Kidney epithelial cell (primary cell): ENCODE results near the gene QRFP. TPM values are rescaled to one million over a fixed set of nuclear protein-coding genes. Genes with fewer than 3 reads are reported as not detected.
A peak's percentile ranks its signal among the peaks of the same experiment; 100 is the strongest.

ENCODE experiments used
- DNase-seq: peaks from one replicate; pipeline ENCODE4 v3.0.0-alpha.2; 2010; ENCODE audit warnings: low read depth
- H3K27me3 ChIP-seq: 2 replicates; pipeline ENCODE4 v1.6.0; 2011; ENCODE audit warnings: low read length; ENCODE audit not compliant: control insufficient read depth, insufficient read depth
- H3K36me3 ChIP-seq: 2 replicates; pipeline ENCODE4 v1.5.1; 2011; ENCODE audit warnings: low read length; ENCODE audit not compliant: control insufficient read depth, insufficient read depth
- H3K4me3 ChIP-seq: 2 replicates; pipeline ENCODE4 v1.5.1; 2011; ENCODE audit warnings: low read depth, mild to moderate bottlenecking, control low read depth, low read length
- CTCF ChIP-seq: IDR thresholded peaks from 2 replicates; pipeline ENCODE4 v1.5.1; 2011; ENCODE audit warnings: mild to moderate bottlenecking, moderate library complexity, low read length, control low read depth, inconsistent platforms; ENCODE audit not compliant: insufficient read depth, poor library complexity, severe bottlenecking
- total RNA-seq: library from RNA; depleted of rRNA; stranded (reverse); fragments of >200 nt; gene quantifications from 2 replicates; pipeline ENCODE4 v1.2.3, GENCODE V29; 2015

The QRFP gene
- total RNA-seq, 1 donor from 2014 or later, result not detected

GRCh38 chr9:130917168-130917960, 20.8 kb upstream of the QRFP start:
- H3K27me3 ChIP-seq, result peaks cover 23% of the 10 kb centered on the region

DNA sequence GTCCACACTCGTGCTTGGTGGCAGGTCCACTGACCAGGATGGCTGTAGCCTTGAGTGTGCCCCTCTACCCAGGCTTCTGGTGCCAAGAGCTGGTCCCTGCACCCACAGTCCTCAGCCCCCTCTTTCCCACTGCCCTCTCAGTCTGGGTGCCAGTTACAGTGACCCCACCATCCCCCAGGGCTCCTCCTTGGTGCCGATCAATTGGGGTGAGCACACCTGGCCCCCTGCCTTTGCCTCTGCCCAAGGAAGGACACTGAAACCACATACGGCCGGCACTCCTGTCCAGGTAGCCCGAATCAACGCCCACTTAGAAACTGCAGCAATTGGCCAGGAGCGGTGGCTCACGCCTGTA, 18.5 kb upstream of the QRFP start:
- Histone ChIP-seq H3K27me3 (peaks cover 15% of the 10 kb centered on the region), H3K4me3 (no peak overlapping the region), H3K36me3 (no peaks in the 10 kb centered on the region)
- no peak for DNase-seq
- TF ChIP-seq CTCF, result no peak

More at GRCh38 chr9:130917168-130917960, 20.8 kb upstream of the QRFP start:
- DNase-seq, result no peak
- Histone ChIP-seq H3K36me3 (no peaks in the 10 kb centered on the region), H3K4me3 (no peak overlapping the region)
- no peak for TF ChIP-seq CTCF

- Histone ChIP-seq H3K4me3 (no peak overlapping the region), H3K36me3 (no peaks in the 10 kb centered on the region), H3K27me3 (peaks cover 15% of the 10 kb centered on the region)
- TF ChIP-seq CTCF, result no peak
- no peak for DNase-seq
These were observed 17.9 kb upstream of the QRFP start for GRCh38 chr9:130914417-130915095.

DNA sequence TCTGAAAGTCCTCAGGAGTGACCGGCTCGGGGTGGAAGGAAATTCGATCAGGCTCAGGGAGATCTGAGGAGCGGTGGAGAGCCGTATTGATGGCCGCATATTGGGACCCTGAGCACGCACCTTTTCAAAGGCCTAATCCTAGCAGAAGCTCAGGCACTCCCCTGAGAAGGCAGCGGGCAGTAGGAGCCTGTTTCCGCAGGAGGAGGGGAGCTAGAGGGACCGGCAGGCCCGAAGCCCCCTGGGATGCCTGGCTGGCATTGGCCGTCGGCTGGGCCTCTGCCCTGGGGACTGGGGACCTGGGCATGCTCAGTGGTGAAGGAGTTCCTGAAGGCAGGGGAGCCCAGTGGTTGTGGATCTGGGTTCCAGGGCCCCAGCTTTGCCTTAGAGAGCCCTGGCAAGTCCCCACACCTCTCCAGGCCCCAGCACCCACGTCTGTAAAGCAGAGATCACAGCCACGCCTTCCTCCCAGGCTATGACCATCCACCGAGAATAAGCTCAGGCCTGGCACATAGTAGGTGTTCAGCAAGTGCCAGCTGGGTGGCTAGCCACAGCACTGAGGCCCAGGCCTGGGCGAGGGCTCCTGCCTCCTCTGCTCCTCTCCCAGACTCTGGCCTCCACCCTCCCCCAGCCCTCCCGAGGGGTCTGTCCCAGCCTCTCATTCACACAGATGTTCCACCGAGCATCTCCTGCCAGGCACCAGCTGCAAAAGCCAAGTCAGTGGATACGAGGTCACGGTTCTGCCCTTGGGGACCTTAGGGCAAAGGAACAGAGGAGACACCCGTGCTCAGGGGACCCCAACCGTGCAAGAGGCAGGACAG, 17.2 kb upstream of the QRFP start:
- Histone ChIP-seq H3K36me3 (no peaks in the 10 kb centered on the region), H3K27me3 (peaks cover 9% of the 10 kb centered on the region), H3K4me3 (no peak overlapping the region)
- TF ChIP-seq CTCF, result no peak
- DNase-seq, result no peak

DNA sequence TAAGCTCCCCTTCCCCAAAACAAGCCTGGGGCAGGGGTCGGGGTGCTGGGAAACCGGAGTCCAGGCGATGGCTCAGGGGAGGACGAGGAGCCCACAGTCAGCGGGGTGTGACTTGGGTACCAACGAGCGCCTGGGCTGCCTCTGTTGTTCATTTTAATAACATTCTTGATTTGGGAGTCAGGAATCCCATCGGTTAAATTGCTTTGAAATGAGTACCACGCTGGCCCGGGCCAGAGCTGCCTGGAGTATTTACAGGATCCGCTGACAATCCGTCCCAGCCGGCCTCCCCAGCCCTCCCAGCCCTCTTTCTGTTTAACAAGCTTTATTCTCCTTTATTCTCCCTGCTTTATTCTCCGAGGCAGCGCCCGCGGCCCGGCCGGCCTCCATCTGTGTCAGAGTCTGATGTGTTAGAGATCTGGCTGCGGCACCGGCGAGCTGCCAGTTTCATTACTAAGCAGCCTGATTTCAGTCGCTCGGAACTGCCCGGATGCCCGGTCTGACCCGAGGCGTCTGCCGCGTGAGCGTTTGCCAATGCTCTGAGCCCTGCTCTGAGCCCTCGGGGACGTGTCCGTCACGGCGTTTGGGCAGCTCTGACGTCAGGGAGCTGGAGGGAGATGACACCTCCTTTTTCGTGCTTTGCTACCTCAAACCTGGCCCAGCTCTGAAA, 16.5 kb upstream of the QRFP start:
- no peak for TF ChIP-seq CTCF
- H3K4me3 ChIP-seq, result no peak overlapping the region
- H3K36me3 ChIP-seq, result no peaks in the 10 kb centered on the region
- H3K27me3 ChIP-seq, result peaks cover 6% of the 10 kb centered on the region
- peak; percentile 75 for DNase-seq
